Endothelial cell of hepatic sinusoid (primary cell): ENCODE measurements around the gene SLC10A4.
"Not testable (repeated sequence)": the region's sequence is repeated elsewhere in the genome, so short reads cannot be mapped to it uniquely, and the experiment has no call there.

ENCODE experiments used
- in situ Hi-C: cut with HindIII; loops from 2 replicates; pipeline ENCODE4 v1.10.0; 2017; ENCODE audit warnings: low sequenced_read_pairs

Gene SLC10A4, protein sequence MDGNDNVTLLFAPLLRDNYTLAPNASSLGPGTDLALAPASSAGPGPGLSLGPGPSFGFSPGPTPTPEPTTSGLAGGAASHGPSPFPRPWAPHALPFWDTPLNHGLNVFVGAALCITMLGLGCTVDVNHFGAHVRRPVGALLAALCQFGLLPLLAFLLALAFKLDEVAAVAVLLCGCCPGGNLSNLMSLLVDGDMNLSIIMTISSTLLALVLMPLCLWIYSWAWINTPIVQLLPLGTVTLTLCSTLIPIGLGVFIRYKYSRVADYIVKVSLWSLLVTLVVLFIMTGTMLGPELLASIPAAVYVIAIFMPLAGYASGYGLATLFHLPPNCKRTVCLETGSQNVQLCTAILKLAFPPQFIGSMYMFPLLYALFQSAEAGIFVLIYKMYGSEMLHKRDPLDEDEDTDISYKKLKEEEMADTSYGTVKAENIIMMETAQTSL

DNA sequence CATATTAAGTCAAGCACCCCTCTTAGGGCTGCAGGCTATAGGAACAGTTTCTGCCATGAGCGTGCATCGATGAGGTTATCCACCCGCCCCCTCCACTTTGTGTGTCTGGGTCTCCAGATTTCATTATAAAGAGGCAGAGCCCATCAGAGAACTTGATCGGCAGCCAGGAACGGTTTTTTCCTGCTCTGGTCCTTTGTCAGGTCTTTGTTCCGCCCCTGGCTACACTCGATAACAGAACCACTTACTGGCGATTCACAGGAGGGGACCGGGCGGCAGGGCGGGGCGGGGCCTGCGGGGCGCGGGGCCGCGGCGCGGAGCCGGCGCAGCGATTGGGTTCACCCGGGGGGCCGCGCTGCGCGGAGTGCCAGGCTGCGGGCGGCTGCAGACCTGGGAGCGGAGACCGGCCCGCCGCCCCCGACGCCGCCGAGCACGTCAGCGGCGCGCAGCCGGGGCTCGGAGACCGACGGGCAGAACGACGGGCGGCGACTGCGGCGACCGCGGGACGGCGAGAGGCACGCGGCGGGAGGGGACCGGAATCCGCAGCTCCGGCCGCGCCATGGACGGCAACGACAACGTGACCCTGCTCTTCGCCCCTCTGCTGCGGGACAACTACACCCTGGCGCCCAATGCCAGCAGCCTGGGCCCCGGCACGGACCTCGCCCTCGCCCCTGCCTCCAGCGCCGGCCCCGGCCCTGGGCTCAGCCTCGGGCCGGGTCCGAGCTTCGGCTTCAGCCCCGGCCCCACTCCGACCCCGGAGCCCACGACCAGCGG is at the start of gene SLC10A4:
Gene SLC10A4, plus strand, starts transcription at position 338 of the 771 bp plus-strand sequence. Its CDS starts 219 bp downstream, at position 557.
- in situ Hi-C loops = no loop called here

DNA sequence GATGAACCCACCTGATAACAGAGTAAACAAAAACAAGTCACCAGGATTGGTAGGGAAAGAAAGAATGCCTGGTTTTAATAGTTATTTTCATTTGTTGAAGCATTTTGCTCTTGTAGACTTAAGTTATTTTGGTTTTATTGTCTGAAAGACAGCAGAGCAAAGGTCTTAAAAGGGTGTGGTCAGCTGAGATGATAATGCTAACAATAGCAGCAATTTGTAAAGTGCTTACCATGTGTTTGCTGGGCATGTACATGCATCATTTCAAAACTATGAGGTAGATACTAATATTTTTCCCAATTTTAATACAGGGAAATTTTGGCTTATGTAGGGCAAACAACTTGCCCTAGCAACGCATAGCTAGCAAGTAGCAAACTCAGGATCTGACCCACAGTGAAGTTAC is 46.8 kb upstream of the SLC10A4 start:
- in situ Hi-C loops = no loop called here

DNA sequence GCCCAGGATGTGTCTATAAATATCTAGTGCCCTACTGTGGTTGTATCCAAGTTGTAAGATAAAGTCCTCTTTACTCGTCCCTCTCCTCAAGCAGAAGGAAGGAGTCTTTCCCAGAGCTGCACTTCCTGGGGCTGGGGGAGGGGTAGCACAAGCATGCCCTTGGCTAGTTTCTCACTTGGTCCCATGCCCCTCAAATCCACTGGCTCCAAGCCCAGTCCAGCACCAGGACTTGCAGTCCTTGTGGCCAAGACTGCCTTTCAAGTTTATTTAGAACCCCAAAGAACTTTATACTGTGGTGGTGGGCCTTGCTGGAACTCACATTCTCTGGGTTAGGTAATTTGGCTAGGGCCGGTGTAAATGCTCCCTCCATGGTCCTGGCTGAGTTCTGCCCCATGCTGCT is 43.2 kb upstream of the SLC10A4 start:
- in situ Hi-C loops = no loop called here

DNA sequence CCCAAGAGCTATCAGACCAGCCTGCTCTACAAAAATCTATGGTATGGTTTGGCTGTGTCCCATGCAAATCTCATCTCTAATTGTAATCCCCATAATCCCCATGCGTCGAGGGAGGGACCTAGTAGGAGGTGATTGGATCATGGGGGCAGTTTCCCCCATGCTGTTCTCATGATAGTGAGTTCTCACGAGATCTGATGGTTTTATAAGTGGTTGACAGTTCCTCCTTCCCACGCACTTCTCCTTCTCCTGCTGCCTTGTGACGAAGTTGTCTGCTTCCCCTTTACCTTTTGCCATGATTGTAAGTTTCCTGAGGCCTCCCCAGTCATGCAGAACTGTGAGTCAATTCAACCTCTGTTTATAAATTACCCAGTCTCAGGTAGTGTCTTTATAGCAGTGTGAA is 42.2 kb upstream of the SLC10A4 start:
- in situ Hi-C loops = not testable (repeated sequence)

DNA sequence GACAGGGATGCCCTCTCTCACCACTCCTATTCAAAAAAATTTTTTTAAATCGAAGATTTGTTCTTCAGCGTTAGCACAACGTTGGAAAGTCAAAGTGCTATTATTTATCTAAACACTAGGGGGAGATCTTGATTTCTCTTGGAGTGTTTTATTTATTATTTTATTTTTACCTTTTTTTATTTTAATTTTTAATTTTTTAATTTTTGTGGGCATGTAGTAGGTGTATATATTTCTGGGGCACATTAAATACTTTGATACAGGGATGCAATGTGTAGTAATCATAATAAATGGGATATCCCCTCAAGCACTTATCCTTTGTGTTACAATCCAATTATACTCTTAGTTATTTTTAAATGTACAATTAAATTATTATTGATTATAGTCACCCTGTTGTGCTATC is 37.4 kb upstream of the SLC10A4 start:
- in situ Hi-C loops = no loop called here

DNA sequence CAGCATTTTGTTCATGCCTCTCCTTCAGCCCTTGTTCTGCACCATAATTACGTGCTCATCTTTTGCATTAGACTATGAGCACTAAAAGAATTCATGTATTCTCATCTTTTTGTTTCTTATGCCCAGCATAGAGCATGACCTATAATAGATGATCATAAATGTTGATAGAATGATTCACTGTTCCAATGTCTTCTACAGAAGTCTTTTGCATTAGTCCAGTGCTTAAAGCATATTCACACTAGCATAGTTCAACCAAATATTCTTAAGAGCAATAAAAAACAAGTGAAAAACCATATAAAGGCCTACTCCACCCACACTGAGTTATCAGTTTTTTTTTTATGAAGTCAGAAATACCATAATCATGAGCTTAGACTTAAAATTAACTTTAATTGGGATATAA is 36.5 kb upstream of the SLC10A4 start:
- in situ Hi-C loops = no loop called here

DNA sequence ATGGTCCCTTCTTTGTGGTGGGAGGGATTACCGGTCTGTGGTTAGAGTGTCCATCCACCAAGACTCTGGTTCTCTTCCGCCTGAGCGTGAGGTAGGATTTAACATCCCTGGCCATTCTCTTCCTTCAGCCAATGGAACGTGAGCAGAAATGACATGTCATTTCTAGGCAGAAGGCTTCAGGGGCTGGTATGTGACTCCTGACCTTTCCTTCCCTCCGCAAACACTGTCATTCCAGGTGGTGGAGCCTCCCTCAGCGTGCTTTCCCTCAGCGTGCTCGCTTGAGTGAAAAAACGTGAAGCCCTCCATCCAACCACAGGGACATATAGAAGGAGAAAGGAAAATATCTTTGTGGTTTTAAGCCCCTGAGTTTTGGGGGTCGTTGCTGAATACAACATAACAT is 34.0 kb upstream of the SLC10A4 start:
- in situ Hi-C loops = no loop called here

DNA sequence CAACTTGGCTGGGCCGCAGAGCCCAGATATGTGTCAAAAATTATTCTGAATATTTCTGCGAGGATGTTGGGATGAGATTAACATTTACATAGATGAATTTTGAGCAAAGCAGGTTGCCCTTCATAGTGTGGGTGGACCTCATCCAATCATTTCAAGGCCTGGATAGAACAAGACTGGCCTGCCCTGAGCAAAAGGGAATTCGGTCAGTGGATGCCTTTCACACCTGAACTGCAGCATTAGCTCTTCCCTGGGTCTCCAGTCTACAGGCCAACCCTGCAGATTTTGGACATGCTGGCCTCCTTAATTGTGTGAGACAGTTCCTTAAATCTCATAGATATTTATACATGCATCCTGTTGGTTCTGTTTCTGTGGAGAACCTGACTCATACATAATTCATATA is 32.4 kb upstream of the SLC10A4 start:
- in situ Hi-C loops = no loop called here

DNA sequence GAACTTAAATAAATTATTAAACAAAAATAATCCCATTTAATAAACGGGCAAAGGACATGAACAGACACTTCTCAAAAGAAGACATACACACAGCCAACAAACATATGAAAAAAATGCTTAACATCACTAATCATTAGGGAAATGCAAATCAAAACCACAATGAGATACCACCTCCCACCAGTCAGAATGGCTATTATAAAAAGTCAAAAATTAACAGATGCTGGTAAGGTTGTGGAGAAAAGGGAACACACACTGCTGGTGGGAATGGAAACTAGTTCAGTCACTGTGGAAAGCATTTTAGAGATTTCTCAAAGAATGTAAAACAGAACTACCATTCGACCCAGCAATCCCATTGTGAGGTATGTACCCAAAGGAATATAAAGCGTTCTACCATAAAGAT is 31.5 kb upstream of the SLC10A4 start:
- in situ Hi-C loops = not testable (repeated sequence)

DNA sequence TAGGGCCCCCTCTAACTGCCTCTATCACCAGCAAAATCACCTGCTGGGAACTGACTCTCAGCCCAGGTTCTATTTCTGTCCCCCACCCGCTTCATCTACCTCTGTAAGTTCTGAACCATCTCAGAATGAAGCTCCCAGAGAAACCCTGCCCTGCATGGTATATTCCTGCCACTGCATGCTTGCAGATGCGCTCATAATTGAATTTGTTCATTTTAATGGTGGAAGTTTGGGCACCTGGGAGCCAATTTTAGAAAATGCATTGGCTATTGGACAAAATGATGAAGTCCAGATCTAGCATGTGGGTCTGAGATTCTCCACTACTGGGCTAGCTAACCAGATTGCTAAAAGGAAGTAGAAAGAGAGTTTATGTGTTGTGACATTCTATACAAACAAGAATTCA is 28.6 kb upstream of the SLC10A4 start:
- in situ Hi-C loops = no loop called here

DNA sequence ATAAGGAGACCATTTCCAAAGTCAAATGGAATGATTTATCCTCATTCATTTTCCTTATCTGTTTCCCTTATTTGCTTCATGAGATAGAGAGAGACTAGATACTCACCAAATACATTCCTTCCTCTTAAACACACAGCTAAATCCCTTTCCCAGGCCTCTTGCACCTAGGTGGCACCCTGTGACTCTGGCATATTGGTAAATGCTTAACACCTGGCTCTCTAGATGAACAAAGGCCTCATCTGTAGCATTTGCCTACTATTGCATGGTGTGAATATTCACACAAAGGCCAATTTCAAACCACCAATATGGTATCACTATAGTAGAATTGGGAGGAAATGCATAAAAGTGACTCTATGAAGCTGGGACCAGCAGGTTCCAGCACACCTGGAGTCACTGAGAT is 22.1 kb upstream of the SLC10A4 start:
- in situ Hi-C loops = no loop called here

DNA sequence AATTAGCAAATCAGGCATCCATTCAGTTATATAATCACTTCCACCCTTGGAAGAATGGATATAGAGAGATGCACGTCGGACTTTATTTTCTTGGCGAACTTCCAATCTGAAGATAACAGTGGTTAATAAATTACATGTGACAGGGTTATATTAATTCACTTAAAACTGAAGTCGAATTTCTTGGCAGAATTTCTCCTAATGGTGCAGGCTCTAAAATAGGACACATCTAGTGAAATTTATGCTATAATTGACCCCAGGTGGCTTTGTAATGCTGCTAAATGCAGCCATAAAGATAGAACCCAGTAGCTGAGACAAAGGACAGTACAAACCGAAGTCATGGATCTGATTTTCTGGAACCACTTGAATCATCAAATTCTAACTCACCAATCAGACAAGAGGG is 20.8 kb upstream of the SLC10A4 start:
- in situ Hi-C loops = no loop called here

DNA sequence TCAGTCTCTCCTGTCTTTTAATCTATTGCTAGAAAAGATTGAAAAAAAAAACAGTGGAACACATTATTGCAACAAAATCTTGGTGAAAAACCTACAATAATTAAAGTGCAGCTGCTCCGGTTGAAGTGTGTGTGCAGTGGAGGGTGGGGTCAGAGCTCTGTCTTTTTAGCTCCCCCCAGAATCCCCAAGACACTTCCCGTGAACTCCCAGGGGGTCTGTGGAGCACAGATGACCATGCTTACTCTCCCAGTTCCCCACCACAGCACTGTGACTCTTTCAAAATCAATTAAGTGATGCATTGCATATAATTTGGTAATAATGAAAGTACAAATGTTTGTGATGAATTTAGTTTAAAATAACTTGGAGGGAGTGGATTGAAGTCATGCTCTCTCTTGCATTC is 15.7 kb upstream of the SLC10A4 start:
- in situ Hi-C loops = no loop called here

DNA sequence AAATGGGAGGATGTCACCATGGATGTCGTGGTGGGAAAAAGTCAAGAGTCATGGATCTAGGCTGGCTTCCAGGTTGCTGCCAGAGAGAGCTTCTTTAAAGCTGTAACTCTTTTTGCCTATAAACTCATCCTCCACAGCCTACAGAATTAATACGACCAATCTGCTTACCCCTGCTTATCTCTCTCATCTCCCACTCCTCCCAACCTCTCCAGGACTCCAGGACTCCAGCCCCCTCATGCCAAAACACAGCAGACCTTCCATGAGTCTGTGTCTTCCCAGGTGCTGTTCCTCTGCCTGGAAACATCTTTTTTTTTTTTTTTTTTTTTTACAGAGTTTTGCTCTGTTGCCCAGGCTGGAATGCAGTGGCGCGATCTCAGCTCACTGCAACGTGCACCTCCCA is 15.3 kb upstream of the SLC10A4 start:
- in situ Hi-C loops = no loop called here

DNA sequence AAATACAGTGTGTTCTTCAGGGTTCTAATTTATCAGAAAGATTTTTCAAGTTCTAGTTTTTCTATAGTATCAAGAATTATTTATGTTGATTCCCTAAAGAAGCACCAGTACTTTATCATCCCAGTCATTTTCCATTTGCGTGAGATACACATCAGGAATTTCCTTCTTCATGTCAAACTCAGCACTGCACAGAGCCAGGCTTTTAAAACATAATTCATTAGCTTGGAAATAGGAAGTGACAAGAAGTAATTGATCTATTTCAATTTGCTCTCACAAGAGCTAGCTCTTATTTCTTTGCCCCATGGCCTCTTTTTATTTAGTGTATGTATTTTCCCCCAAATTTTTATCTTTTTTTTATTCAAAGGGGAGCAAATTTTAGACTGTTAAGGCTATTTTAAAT is 13.0 kb upstream of the SLC10A4 start:
- in situ Hi-C loops = no loop called here

DNA sequence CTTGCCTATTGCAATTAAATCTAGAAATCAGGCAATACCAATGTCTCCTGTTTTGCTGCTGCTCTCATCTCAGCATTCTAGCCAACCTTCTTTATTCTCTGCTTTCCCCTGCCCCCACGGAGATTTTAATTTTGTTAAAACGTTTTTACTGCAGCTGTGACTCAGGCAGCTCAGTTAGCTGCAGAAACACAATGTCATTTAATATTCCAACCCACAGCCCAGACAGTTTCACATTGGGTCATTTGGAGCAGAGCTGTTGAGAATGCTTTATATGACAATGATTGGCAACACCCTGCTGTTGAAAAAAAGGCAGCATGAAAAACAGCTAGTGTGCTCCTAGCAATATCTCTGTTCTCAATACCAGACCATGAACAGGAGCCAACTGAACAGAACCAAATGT is 12.6 kb upstream of the SLC10A4 start:
- in situ Hi-C loops = no loop called here

DNA sequence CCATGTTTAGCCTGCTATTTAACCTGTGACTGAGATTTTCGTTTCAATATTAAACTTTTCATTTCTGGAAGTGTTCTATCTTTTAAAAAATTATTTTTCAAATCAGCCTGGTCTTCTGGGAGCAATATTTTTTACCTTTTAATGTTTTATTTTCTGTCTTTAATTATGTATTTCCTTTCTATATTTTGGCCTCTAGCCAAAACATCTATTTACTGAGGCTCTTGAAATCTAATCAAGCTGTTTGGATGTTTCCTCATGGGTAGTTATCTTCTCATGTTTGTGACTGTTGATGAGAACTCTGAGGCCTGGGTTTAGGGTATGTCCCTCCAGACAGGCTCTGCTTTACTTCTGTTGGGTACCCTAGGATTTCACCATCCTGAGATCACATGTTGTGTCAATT is 10.3 kb upstream of the SLC10A4 start:
- in situ Hi-C loops = no loop called here

DNA sequence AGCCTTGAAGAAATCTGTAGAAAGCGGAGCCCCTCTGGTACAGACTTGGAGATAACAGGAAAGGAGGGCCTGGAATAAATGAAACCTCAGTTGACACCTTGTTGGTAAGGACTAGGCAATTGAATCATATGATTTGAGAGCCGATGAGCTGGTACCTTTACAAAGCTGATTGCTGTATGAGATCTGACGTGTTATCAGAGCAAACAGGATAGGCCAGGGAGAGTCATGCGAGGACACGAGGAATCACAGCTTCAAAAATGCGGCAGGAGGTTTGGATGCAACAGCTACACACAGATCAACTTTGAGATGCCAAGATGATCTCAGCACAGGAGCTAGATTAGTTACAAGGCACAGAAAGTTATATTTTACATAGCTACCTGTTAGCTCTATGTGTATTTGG is 7.4 kb upstream of the SLC10A4 start:
- in situ Hi-C loops = no loop called here

DNA sequence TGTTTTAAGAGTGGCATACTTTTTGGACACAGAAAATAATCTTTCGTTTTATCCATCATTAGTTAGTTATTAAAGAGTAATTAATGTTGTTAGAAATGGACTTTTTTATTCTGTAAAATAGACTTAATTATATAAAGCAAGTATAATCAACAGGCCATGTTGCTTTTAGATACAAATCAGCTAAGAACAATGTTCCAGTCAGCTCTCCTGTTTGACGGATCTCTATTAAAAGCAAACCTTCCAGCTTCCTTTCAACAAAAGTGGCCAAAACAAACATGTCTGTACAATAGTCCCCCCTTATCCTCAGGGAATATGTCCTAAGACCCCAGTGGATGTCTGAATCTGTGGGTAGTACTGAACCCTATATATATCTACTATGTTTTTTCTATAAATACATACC is 4.9 kb upstream of the SLC10A4 start:
- in situ Hi-C loops = no loop called here

DNA sequence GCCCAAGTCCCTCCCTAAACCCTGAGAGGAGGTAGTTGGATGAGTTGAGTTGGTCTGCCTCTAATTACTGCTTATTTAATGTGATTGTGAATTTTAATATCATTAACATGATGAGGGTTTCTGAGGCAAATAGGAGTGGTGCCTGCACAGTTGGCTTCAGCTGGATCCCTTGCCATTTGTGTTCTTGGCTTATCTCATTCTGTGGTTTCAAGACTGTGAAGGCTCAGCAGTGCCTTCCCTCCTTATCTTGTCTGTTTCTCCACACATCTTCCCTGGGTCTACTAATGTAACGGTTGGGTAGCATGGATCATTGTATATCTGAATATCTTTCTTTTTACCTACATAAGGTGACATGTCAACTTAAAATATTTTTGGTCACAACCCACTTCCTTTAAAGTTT is 1.6 kb upstream of the SLC10A4 start:
- in situ Hi-C loops = no loop called here

DNA sequence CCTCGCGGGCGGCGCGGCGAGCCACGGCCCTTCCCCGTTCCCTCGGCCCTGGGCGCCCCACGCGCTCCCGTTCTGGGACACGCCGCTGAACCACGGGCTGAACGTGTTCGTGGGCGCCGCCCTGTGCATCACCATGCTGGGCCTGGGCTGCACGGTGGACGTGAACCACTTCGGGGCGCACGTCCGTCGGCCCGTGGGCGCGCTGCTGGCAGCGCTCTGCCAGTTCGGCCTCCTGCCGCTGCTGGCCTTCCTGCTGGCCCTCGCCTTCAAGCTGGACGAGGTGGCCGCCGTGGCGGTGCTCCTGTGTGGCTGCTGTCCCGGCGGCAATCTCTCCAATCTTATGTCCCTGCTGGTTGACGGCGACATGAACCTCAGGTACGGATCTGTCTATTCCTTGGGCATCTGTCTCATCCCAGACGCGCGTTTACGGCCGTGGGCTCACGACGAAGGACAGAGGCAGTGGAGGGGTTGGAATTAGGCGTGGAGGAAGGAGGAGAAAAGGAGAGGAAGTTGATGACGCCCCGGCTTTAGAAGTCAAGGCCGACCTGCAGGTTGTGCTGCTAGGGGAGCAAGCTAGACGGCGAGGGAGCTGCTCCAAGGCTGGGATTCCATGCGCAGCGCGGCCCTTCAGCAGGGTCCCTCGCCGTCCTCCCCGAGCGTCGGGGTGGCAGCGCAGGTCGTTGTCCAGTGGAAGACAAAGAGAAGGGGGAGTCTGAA is 792 bp downstream of the SLC10A4 start:
- in situ Hi-C loops = no loop called here
